Measurements from ENCODE around the gene ABCB9.

ABCB9 gene

GRCh38 chr12:123005081-123005626 lies 38.9 kb upstream of the ABCB9 start:
- H3K4me3 ChIP-seq (ENCODE audit: low read depth, low read length), result no peak overlapping the region
- TF ChIP-seq, protein P1, sequence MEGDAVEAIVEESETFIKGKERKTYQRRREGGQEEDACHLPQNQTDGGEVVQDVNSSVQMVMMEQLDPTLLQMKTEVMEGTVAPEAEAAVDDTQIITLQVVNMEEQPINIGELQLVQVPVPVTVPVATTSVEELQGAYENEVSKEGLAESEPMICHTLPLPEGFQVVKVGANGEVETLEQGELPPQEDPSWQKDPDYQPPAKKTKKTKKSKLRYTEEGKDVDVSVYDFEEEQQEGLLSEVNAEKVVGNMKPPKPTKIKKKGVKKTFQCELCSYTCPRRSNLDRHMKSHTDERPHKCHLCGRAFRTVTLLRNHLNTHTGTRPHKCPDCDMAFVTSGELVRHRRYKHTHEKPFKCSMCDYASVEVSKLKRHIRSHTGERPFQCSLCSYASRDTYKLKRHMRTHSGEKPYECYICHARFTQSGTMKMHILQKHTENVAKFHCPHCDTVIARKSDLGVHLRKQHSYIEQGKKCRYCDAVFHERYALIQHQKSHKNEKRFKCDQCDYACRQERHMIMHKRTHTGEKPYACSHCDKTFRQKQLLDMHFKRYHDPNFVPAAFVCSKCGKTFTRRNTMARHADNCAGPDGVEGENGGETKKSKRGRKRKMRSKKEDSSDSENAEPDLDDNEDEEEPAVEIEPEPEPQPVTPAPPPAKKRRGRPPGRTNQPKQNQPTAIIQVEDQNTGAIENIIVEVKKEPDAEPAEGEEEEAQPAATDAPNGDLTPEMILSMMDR (conservative IDR thresholded peaks at IDR 0.05; ENCODE audit: low read depth, low read length), result no peak

GRCh38 chr12:123004287-123004686 lies 38.0 kb upstream of the ABCB9 start:
- no peak overlapping the region for H3K4me3 ChIP-seq (ENCODE audit: low read depth, low read length)
- no peak for DNase-seq (ENCODE audit: low read depth)
- TF ChIP-seq, protein P1 (conservative IDR thresholded peaks at IDR 0.05; ENCODE audit: low read depth, low read length), result no peak

More at GRCh38 chr12:123005081-123005626, 38.9 kb upstream of the ABCB9 start:
- DNase-seq (ENCODE audit: low read depth), result no peak

DNA sequence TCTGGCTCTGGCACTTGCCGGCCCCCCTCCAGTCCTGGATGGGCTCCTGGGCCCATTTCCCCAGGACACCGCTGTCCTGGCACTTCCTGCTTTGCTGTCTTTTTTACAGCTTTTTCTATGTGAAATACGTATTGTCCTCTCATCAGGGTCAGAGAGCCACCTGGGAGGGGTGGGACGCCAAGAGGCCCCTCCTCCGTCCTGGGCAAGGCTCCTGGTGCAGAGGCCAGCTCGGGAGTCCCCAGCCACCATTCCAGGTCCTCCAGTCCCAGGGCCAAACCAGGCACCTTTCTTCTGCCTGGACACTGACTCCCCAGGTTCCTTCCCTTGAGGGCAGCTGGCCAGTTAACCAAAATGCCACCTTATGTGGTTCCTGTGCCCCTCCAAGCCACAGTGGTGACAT lies 37.0 kb upstream of the ABCB9 start:
- no peak for DNase-seq (ENCODE audit: low read depth)
- TF ChIP-seq, protein P1 (conservative IDR thresholded peaks at IDR 0.05; ENCODE audit: low read depth, low read length), result no peak
- no peak overlapping the region for H3K4me3 ChIP-seq (ENCODE audit: low read depth, low read length)

- no peak overlapping the region for H3K4me3 ChIP-seq (ENCODE audit: low read depth, low read length)
- DNase-seq (ENCODE audit: low read depth), result no peak
These were observed 35.2 kb upstream of the ABCB9 start for GRCh38 chr12:123001464-123001863.

DNA sequence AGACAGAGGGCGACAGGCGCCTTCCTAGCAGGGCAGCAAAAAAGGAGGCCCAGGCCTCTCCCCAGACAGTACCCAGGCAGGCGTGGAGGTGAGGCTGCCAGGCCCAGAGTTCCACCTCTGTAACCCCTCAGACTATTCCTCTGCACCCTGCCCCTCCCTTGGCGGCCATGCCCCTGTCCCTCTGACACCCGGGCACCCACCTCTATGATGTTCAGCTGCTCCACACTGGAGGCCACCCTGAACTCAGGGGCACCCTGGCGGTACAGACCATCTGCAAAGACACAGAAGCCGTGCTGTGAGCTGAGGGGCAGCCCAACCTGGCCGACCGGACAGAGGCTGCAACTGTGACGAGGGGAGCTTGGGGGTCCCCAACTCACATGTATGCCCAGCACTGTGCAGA lies 34.3 kb upstream of the ABCB9 start:
- no peak for DNase-seq (ENCODE audit: low read depth)
- TF ChIP-seq, protein P1 (conservative IDR thresholded peaks at IDR 0.05; ENCODE audit: low read depth, low read length), result no peak
- H3K4me3 ChIP-seq (ENCODE audit: low read depth, low read length), result no peak overlapping the region

More at GRCh38 chr12:123001464-123001863, 35.2 kb upstream of the ABCB9 start:
- TF ChIP-seq, protein P1 (conservative IDR thresholded peaks at IDR 0.05; ENCODE audit: low read depth, low read length), result no peak

GRCh38 chr12:122999986-123000420 lies 33.7 kb upstream of the ABCB9 start:
- TF ChIP-seq, protein P1 (conservative IDR thresholded peaks at IDR 0.05; ENCODE audit: low read depth, low read length), result no peak
- DNase-seq (ENCODE audit: low read depth), result no peak
- no peak overlapping the region for H3K4me3 ChIP-seq (ENCODE audit: low read depth, low read length)
